K562 (cell line): ENCODE measurements around the gene KRT77. TPM values are rescaled to one million over a fixed set of nuclear protein-coding genes. Genes with fewer than 3 reads are reported as not detected.

ENCODE experiments used
- ATAC-seq: fragments of 200-7000 bp; cut with Tn5 transposase; 3 replicates; pipeline ENCODE4 v1.9.1; 2020; ENCODE audit warnings: moderate library complexity
- BruUV-seq: library from RNA; stranded (reverse); fragments of 400-500 nt; replicated peaks from 2 replicates; lab custom pipeline; 2021; lab: Mats Ljungman, UMichigan
- CTCF ChIA-PET: fragments of 300-600 bp; formaldehyde crosslinking; extraction: SDS; loops from one replicate; lab custom pipeline; 2021; ENCODE audit warnings: low intra/inter-chr PET ratio; lab: Yijun Ruan, JAX
- POLR2A ChIA-PET: fragments of 300-600, 350-650 bp; sonication (Branson Sonifier 250); formaldehyde crosslinking; extraction: SDS; loops from one replicate; lab custom pipeline; 2021; ENCODE audit warnings: antibody characterized with exemption, inconsistent platforms; lab: Yijun Ruan, JAX
- DNase-seq, 4 experiments: peaks; one replicate each; pipeline versions ENCODE4 v3.0.0 to v3.0.0-alpha.2; 2011 to 2018; ENCODE audit warnings: low spot score in 3 of 4, mixed read lengths in 3 of 4; ENCODE audit errors: extremely low read depth in 1 of 4
- FAIRE-seq: peaks from 2 replicates; lab custom pipeline; 2011; peaks lifted over from hg19 to GRCh38; lab: Jason Lieb, UNC
- H2AFZ ChIP-seq: 2 replicates; pipeline ENCODE4 v1.6.0; 2011; ENCODE audit warnings: low read depth, low read length, control low read depth, inconsistent platforms
- H3K27ac ChIP-seq: fragments of 200-600 bp; 3 replicates; pipeline ENCODE4 v1.8.0; 2011; ENCODE audit warnings: low read depth, mild to moderate bottlenecking, control low read depth, inconsistent platforms, low read length, moderate library complexity, mixed read lengths; ENCODE audit errors: extremely low read depth
- H3K27me3 ChIP-seq, 2 experiments: fragments of 300-600 bp in 1 of 2; 2 replicates in 1 of 2; 3 replicates in 1 of 2; pipeline versions ENCODE4 v1.6.0 to v1.8.0; 2011; ENCODE audit warnings: inconsistent platforms in 2 of 2, low read length in 2 of 2, mild to moderate bottlenecking in 1 of 2, mixed read lengths in 1 of 2, moderate library complexity in 1 of 2; ENCODE audit not compliant: control insufficient read depth in 2 of 2, insufficient read depth in 2 of 2
- H3K36me3 ChIP-seq: fragments of 300-600 bp; 3 replicates; pipeline ENCODE4 v1.8.0; 2011; ENCODE audit warnings: mild to moderate bottlenecking, low read length, inconsistent platforms; ENCODE audit not compliant: control insufficient read depth, insufficient read depth
- H3K4me1 ChIP-seq, 2 experiments: fragments of 200-600 bp in 1 of 2; replicated peaks in 1 of 2; 2 replicates in 1 of 2; 3 replicates in 1 of 2; pipeline versions ENCODE4 v1.5.1 to v1.8.0; 2011; ENCODE audit warnings: inconsistent platforms in 2 of 2, low read length in 2 of 2, mild to moderate bottlenecking in 1 of 2, mixed read lengths in 1 of 2, moderate library complexity in 1 of 2; ENCODE audit not compliant: control insufficient read depth in 2 of 2, insufficient read depth in 2 of 2
- H3K4me2 ChIP-seq: 2 replicates; pipeline ENCODE4 v1.6.1; 2011; ENCODE audit warnings: low read length, control low read depth, inconsistent platforms, mixed read lengths; ENCODE audit not compliant: insufficient read depth
- H3K4me3 ChIP-seq: fragments of 200-600 bp; sonication (generic), shearing (Covaris generic); 2 replicates; pipeline ENCODE4 v1.5.1; 2016; ENCODE audit warnings: control low read depth, inconsistent platforms
- H3K79me2 ChIP-seq: fragments of 200-600 bp; 3 replicates; pipeline ENCODE4 v1.8.0; 2011; ENCODE audit warnings: low read length, inconsistent platforms; ENCODE audit not compliant: control insufficient read depth, insufficient read depth
- H3K9ac ChIP-seq, 2 experiments: 2 replicates each; pipeline versions ENCODE4 v1.6.0 to v1.6.1; 2011; ENCODE audit warnings: low read depth in 2 of 2, low read length in 2 of 2, control low read depth in 1 of 2, inconsistent platforms in 1 of 2, mild to moderate bottlenecking in 1 of 2, mixed read lengths in 1 of 2; ENCODE audit not compliant: insufficient read depth in 1 of 2
- H3K9me1 ChIP-seq: one replicate; pipeline ENCODE4 v1.6.0; 2011; ENCODE audit warnings: inconsistent platforms, mild to moderate bottlenecking, low read length, moderate library complexity; ENCODE audit not compliant: control insufficient read depth, insufficient read depth
- H3K9me3 ChIP-seq: replicated peaks from 2 replicates; pipeline ENCODE4 v1.5.1; 2011; ENCODE audit warnings: low read depth, low read length, inconsistent platforms; ENCODE audit not compliant: control insufficient read depth, insufficient read depth
- H4K20me1 ChIP-seq: replicated peaks from 2 replicates; pipeline ENCODE4 v1.6.1; 2011; ENCODE audit warnings: low read length, inconsistent platforms, mixed read lengths; ENCODE audit not compliant: control insufficient read depth, insufficient read depth
- KDM1A ChIP-seq, 2 experiments: fragments of 450-650 bp; IDR thresholded peaks; 2 replicates each; pipeline ENCODE4 v1.6.1; 2016; ENCODE audit warnings: mild to moderate bottlenecking in 2 of 2
- MAFG ChIP-seq: fragments of 450-650 bp; conservative IDR thresholded peaks from 2 replicates; pipeline ENCODE4 v1.6.1; 2016; ENCODE audit warnings: missing genetic modification characterization, missing compliant biosample characterization
- MEIS2 ChIP-seq: fragments of 450-650 bp; IDR thresholded peaks from 2 replicates; pipeline ENCODE4 v1.6.1; 2014; ENCODE audit warnings: mild to moderate bottlenecking; ENCODE audit not compliant: partially characterized antibody
- RCOR1 ChIP-seq, 2 experiments: IDR thresholded peaks; 2 replicates each; pipeline ENCODE4 v1.6.1; 2012; ENCODE audit warnings: low read depth in 2 of 2, low read length in 2 of 2, borderline replicate concordance in 1 of 2, improper control_type of control experiment in 1 of 2
- SMC3 ChIP-seq: conservative IDR thresholded peaks from 2 replicates; pipeline ENCODE4 v1.6.1; 2011; ENCODE audit warnings: low read depth, low read length, improper control_type of control experiment; ENCODE audit not compliant: insufficient read depth
- SRSF9 ChIP-seq: fragments of 200-400 bp; formaldehyde crosslinking; IDR thresholded peaks from 2 replicates; pipeline ENCODE4 v1.6.1; 2017; ENCODE audit warnings: low read depth, low read length, borderline replicate concordance
- ZKSCAN3 ChIP-seq: fragments of 250-450 bp; sonication (Bioruptor Pico); IDR thresholded peaks from 2 replicates; pipeline ENCODE4 v1.4.0; 2020
- ZNF316 ChIP-seq: fragments of 450-650 bp; IDR thresholded peaks from 2 replicates; pipeline ENCODE4 v1.6.1; 2016
- WGBS: fragments of 100-300 bp; shearing (Covaris generic); methylation state at CpG from one replicate; pipeline ENCODE4 v1.1.6; 2016; ENCODE audit warnings: low coverage, mixed read lengths; ENCODE audit not compliant: insufficient coverage; ENCODE audit errors: missing lambda C conversion rate; 5-methylcytosine and 5-hydroxymethylcytosine counted together
- in situ Hi-C: fragments of 300-500 bp; cut with MboI; formaldehyde crosslinking; loops from 4 replicates; pipeline ENCODE4 v1.15.0; 2018; ENCODE audit warnings: inconsistent platforms, mixed read lengths
- intact Hi-C: fragments of 100-400 bp; cut with micrococcal nuclease; formaldehyde crosslinking; loops from 2 replicates; pipeline ENCODE4 v1.14.2; 2022
- polyA plus RNA-seq, 8 experiments: library from polyadenylated mRNA; depleted of rRNA in 4 of 8; stranded (reverse) in 5 of 8; unstranded in 3 of 8; fragments of >200 nt; fragmentation: Nextera tagmentation in 2 of 8; fragmentation: Illumina TruSeq in 1 of 8; extraction: Ambion mirVana in 2 of 8; extraction: Trizol in 1 of 8; gene quantifications; 2 replicates each; pipeline versions ENCODE4 v1.2.1 to v1.2.3, GENCODE V29; 2011 to 2014; ENCODE audit warnings: inconsistent platforms in 1 of 8, missing spikeins in 1 of 8
- total RNA-seq, 7 experiments: library from RNA; depleted of rRNA in 6 of 7; stranded (reverse); fragments of >200 nt in 6 of 7; fragmentation: Illumina TruSeq in 2 of 7; extraction: Trizol in 2 of 7; gene quantifications; 2 replicates each; pipeline versions ENCODE4 v1.2.1 to v1.2.3, GENCODE V29; 2011 to 2021; ENCODE audit warnings: low replicate concordance in 1 of 7
- TF ChIP-seq, protein P1 (sequence below): IDR thresholded peaks from 2 replicates; pipeline ENCODE4 v1.6.1; 2016; ENCODE audit warnings: missing genetic modification characterization, missing compliant biosample characterization

KRT77 gene
- total and polyA plus RNA-seq, 9 of the 15 experiments (the other 6 are each of a cell fraction or from before 2014, with no cell fraction given) = not detected

- peak overlapping the region; percentile 2 to 57; a peak in 3 of 4 replicates for H3K9ac ChIP-seq
- no peaks in the 10 kb centered on the region for H4K20me1 ChIP-seq
- no peak overlapping the region for H3K4me3 ChIP-seq
- peak overlapping the region; percentile 77 for H3K4me2 ChIP-seq
- ChIA-PET CTCF (no interaction called here), POLR2A (interaction anchor here (1.0 kb wide), 1 partner anchor 25 kb away, joined by 3 read pairs; no protein-coding TSS in a partner anchor)
- intact Hi-C loops = loop anchor here (5.0 kb wide), 1 partner anchor 74 kb away; no protein-coding TSS in a partner anchor
- no peaks in the 10 kb centered on the region for H3K27me3 ChIP-seq
- peak overlapping the region; percentile 93 for H3K27ac ChIP-seq
- no peaks in the 10 kb centered on the region for H3K36me3 ChIP-seq
- peaks cover 2% of the 10 kb centered on the region for H3K9me1 ChIP-seq
- DNase-seq (peak in 1 of 4 experiments; percentile 17), ATAC-seq (no peak; the same call in 2 of the 3 replicates), FAIRE-seq (no peak)
- H3K9me3 ChIP-seq = no peaks in the 10 kb centered on the region
- no TSS peak for BruUV-seq
- in situ Hi-C loops = no loop called here
- H2AFZ ChIP-seq = peak overlapping the region; percentile 70
- H3K4me1 ChIP-seq = peaks cover 39 to 50% of the 10 kb centered on the region in 2 experiments
- H3K79me2 ChIP-seq = no peaks in the 10 kb centered on the region
- TF ChIP-seq MEIS2 (peak; percentile 82), ZNF316 (peak; percentile 80), SRSF9 (no peak), RCOR1 (IDR thresholded peaks at IDR 0.05; ENCODE audit: borderline replicate concordance in 1 of 2, low read depth in 2 of 2, low read length in 2 of 2) (0 out of 4 replicates have a peak, but pooled peaks of 1 of the 2 experiments have one; percentile 39), ZKSCAN3 (CRISPR knock-in tag) (no peak), MAFG (tag) (peak; percentile 50), KDM1A (IDR thresholded peaks at IDR 0.05) (peak; percentile 57 to 62; a peak in 3 of 4 replicates), SMC3 (no peak)
- TF ChIP-seq, protein P1, sequence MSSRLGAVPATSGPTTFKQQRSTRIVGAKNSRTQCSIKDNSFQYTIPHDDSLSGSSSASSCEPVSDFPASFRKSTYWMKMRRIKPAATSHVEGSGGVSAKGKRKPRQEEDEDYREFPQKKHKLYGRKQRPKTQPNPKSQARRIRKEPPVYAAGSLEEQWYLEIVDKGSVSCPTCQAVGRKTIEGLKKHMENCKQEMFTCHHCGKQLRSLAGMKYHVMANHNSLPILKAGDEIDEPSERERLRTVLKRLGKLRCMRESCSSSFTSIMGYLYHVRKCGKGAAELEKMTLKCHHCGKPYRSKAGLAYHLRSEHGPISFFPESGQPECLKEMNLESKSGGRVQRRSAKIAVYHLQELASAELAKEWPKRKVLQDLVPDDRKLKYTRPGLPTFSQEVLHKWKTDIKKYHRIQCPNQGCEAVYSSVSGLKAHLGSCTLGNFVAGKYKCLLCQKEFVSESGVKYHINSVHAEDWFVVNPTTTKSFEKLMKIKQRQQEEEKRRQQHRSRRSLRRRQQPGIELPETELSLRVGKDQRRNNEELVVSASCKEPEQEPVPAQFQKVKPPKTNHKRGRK (tag) = 0 out of 2 replicates have a peak, but pooled peaks have one; percentile 43
- WGBS = 10% methylated on average over 3 of the region's 3 CpGs
These were observed 41.7 kb downstream of the KRT77 start for GRCh38 chr12:52661668-52662067.
